Measurements from ENCODE around the gene EPSTI1.

The EPSTI1 gene

GRCh38 chr13:42970824-42971690 is 21.0 kb downstream of the EPSTI1 start:
- DNase-seq, result no peak

GRCh38 chr13:42969565-42970172 is 22.4 kb downstream of the EPSTI1 start:
- DNase-seq, result no peak

GRCh38 chr13:42968906-42969305 is 23.1 kb downstream of the EPSTI1 start:
- DNase-seq, result no peak

GRCh38 chr13:42967660-42968059 is 24.4 kb downstream of the EPSTI1 start:
- no peak for DNase-seq

GRCh38 chr13:42965281-42965680 is 26.8 kb downstream of the EPSTI1 start:
- DNase-seq, result no peak

- no peak for DNase-seq
Observed at GRCh38 chr13:42964761-42965161, 27.3 kb downstream of the EPSTI1 start.

GRCh38 chr13:42959615-42960014 is 32.4 kb downstream of the EPSTI1 start:
- DNase-seq, result no peak

GRCh38 chr13:42957881-42958280 is 34.2 kb downstream of the EPSTI1 start:
- DNase-seq, result no peak

GRCh38 chr13:42950181-42950580 is 41.9 kb downstream of the EPSTI1 start:
- DNase-seq, result no peak

- no peak for DNase-seq
Observed at GRCh38 chr13:42947925-42948324, 44.1 kb downstream of the EPSTI1 start.

- no peak for DNase-seq
Observed at GRCh38 chr13:42946927-42947326, 45.1 kb downstream of the EPSTI1 start.

GRCh38 chr13:42929886-42930535 is 62.0 kb downstream of the EPSTI1 start:
- no peak for DNase-seq

- DNase-seq, result no peak
Observed at GRCh38 chr13:42926555-42926954, 65.5 kb downstream of the EPSTI1 start.

GRCh38 chr13:42926043-42926442 is 66.0 kb downstream of the EPSTI1 start:
- DNase-seq, result no peak

- no peak for DNase-seq
Observed at GRCh38 chr13:42925626-42926025, 66.4 kb downstream of the EPSTI1 start.

- DNase-seq, result no peak
Observed at GRCh38 chr13:42924344-42924743, 67.7 kb downstream of the EPSTI1 start.

- no peak for DNase-seq
Observed at GRCh38 chr13:42907745-42908144, 84.3 kb downstream of the EPSTI1 start.

GRCh38 chr13:42906257-42906656 is 85.8 kb downstream of the EPSTI1 start:
- no peak for DNase-seq

- DNase-seq, result no peak
Observed at GRCh38 chr13:42905579-42905978, 86.5 kb downstream of the EPSTI1 start.

GRCh38 chr13:42899266-42899665 is 92.8 kb downstream of the EPSTI1 start:
- DNase-seq, result no peak

GRCh38 chr13:42895776-42896175 is 96.3 kb downstream of the EPSTI1 start:
- no peak for DNase-seq

- DNase-seq, result no peak
Observed at GRCh38 chr13:42894765-42895243, 97.2 kb downstream of the EPSTI1 start.

- no peak for DNase-seq
Observed at GRCh38 chr13:42893214-42893671, 98.8 kb downstream of the EPSTI1 start.

- DNase-seq, result no peak
Observed at GRCh38 chr13:42892760-42893159, 99.3 kb downstream of the EPSTI1 start.

Data from NCI-H2029 (cell line).